ELF-1 (cell line): ENCODE results near the gene SHB.
A peak's percentile ranks its signal among the peaks of the same experiment; 100 is the strongest.
"Not testable (repeated sequence)": the region's sequence is repeated elsewhere in the genome, so short reads cannot be mapped to it uniquely, and the experiment has no call there.

Source experiments
- DNase-seq: peaks from one replicate; pipeline ENCODE4 v3.0.0-alpha.2; 2016; ENCODE audit warnings: low read depth, low spot score

The SHB gene

GRCh38 chr9:37918665-37919170, 150.3 kb downstream of the SHB start:
- DNase-seq: no peak

GRCh38 chr9:37917801-37918664, 151.0 kb downstream of the SHB start:
- DNase-seq: no peak

DNA sequence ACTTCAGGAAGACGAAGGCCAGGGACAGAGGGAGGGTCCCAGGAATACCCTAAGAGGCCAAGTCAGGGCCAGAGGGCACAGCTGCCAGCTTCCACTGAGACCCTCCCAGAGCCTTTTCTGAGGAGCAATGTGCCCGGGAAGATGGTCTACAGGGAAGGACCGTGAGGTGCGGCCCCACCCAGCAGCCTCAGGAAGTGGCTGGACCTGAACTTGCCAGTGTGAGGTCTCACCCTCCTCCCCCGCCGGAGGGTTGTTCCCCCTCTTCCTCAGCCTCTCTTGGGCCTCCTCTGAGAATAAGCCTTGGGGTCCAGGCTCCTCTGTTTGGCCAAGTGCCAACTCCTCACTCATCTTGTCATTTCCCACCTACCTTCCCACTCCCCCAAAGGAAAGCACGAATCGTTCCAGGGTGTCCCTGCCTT, 151.7 kb downstream of the SHB start:
- DNase-seq: no peak

GRCh38 chr9:37916471-37917312, 152.3 kb downstream of the SHB start:
- DNase-seq: no peak

DNA sequence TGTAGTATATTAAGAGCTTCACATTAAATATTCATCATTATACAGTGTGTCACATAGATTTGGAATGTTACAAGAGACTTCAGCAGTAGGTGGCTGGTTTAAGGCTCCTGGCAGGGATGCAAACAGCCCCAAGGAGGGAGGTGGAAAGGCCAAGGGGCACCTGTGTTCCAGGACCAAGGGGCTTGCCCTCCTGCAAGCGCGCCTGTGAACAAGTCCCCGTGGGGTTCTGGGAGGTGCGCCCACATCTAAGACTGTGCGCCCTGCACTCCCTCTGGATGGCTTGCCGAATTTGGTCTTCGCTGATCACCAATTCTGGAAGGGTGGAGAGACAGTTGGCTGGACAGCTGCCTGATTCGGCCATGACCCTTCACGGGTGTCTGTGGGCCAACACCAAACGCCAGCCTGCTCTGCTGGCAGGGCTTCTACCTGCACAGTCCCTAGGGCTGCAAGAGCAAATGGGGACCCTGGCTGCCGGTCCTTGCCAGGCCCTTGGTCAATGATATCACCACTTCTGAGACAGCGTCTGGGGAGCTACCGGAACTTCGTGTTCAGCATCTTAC, 153.0 kb downstream of the SHB start:
- DNase-seq: no peak

GRCh38 chr9:37914701-37915358, 154.2 kb downstream of the SHB start:
- no peak for DNase-seq

- no peak for DNase-seq
These were observed 154.9 kb downstream of the SHB start for GRCh38 chr9:37914154-37914551.

DNA sequence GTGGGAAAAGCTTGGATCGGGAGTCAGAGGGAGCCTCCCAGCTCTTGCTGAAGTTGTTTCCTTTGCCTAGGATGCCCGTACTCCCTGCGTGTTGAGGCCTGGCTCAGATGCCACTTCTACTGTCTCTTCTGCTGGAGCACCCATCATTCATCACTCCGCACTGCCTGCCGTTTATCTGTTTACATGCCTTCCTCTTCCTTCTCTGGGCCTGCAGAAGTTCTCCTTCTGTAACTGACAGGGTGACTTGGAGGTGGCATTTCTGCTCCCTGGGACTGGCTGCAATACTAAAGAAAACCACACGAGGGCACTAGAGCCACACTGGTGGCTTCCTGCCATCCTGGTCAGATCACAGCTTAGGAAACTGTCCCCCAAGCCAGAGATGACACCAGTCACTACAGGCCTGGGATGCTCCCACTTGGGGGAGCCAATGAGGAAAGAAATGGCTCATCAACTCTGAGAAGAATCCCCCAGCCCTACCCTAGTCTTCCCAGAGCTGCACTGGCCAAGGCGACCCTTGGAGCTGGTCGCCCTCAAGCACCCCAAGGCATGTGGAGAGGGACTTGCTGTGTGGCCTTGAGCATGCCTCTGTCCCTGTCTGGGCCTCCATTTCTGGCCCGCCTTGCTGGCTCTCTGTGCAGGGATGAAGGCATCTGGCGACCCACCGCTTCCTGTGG, 155.4 kb downstream of the SHB start:
- peak; percentile 95 for DNase-seq

GRCh38 chr9:37911271-37911681, 157.8 kb downstream of the SHB start:
- no peak for DNase-seq

- DNase-seq: no peak
These were observed 158.8 kb downstream of the SHB start for GRCh38 chr9:37910271-37910670.

DNA sequence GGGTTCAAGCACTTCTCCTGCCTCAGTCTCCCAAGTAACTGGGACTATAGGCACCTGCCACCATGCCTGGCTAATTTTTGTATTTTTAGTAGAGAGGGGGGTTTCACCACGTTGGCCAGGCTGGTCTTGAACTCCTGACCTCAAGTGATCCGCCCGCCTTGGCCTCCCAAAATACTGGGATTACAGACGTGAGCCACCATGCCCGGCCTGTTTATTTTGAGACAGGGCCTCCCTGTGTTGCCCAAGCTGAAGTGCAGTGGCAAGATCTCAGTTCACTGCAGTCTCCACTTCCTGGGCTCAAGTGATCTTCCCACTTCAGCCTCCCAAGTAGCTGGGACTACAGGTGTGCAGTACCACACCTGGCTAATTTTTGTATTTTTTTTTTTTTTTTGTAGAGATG, 159.2 kb downstream of the SHB start:
- not testable (repeated sequence) for DNase-seq

GRCh38 chr9:37909326-37909725, 159.7 kb downstream of the SHB start:
- DNase-seq: no peak

DNA sequence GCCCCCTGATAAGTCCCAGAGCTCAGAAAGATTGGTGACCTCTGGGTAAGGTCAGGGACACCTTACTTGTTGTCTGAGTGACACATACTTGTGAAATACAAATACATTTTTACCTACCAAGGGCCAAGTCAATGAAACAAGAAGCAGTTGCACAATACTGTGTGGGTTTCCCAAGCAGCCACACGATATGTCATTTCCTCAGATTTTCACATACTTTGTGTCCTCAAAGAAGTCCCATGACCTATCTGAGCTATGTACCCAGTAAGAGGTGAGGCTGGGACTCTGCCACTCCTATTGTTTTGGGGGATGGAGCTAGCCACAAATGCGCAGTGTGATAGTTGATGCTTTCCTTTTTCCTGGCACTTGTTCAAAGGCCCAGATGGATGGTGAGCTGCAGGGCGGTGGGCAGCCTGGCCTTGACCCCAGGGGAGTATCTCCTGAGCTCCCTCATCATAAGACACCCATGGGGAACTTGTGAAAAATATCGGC, 160.3 kb downstream of the SHB start:
- no peak for DNase-seq

DNA sequence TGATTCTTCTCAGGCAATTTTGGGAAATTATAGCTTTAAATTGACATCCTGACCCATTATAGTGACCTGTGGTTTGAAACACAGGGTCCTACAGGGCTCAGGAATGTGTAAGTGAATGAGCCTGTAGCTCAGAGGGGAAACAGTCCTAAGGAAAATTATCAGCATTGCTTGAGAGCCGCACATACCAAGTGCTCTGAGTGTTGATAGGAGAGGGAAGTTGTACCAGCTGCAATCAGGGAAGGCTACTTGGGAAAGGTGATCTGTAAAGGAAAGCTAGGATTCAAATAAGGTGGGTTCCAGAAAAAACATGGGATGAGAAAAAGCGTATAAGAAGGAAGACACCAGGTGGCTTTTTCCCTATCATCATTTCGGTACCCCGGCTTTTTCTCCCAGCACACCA, 160.7 kb downstream of the SHB start:
- no peak for DNase-seq

DNA sequence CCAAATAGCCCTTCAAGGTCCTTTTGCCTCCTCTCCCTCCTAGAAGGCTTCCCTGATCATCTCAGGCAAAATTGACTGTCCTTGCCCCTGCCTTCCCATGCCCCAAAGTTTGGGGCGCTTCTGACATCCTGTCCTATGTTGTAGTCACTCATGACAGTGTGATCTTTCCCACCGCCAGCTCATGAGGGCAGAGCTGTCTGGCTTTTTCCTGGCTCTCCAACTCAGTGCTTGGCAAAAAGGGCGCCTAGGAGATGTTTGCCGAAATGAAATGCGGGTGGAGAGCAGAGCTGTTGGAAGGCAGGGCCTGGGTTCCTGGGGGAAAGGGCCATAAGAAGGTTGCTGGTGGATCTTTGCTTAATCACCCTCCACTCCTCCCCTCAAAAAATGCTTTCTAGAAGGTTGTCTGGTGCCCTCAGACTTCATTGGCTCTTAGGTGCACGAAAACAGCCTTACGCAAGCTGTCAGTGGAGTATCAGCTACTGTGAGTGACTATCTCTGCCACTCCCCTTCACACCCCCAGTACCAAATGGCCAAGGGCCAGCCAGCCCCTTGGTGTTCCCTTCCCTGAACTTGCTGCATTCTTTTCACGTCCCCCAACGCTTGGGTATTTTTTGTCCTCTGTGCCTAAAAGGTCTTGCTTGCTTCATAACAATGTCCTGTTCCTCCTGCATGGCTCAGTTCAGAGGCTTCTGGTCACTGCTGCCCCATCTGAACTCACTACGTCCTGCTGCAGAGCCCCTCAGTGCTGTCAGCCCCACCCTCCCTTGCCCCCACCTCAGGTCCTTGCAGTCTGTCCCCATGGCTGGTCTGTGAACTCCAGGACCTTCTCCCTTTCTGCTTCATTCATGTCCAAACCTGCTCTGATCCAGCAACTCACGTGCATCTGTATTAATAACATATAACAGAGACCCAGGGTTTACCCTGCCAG, 162.5 kb downstream of the SHB start:
- DNase-seq: no peak

DNA sequence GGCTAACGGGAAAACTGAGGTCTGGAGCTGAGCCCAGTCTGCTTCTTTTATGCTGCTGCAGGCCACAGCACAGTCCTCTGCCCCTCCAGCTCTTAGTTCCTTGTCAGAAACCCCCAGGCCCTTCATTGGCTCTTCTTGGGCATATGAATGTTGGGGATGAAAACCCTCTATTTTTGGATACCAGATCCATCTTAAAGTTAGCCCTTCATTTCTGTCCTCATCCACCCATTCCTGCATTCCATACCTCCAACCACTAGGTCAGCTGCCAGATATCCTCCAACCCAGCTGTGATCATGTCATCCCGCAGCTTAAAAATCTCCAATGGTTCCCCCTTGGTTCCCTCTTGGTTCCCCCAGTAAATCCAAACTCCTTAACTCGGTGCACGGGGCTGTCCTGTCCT, 163.3 kb downstream of the SHB start:
- no peak for DNase-seq

DNA sequence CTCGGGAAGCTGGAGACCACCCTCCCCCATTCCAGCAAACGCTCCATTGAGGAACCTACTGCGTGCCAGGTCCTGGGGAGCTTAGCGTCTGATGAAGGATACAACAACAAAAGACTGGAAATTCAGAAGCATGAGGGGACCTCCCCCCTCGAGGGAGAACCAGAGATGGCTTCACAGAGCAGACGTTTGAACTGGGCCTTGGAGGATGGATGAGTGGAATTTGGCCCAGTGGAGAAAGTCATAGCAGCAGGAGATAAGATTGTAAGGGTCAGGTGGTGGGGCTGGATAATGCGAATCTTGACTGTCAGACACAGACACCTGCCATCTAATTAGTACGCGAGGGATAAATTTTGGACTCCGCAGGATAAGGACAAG, 163.9 kb downstream of the SHB start:
- DNase-seq: no peak

GRCh38 chr9:37904445-37905130, 164.4 kb downstream of the SHB start:
- peak; percentile 46 for DNase-seq
